ENCODE data around the gene TUB.

Gene TUB

GRCh38 chr11:8043756-8044155 is 37.3 kb upstream of the TUB start:
- no peak overlapping the region for H3K4me3 ChIP-seq (ENCODE audit: low read depth, low read length)

GRCh38 chr11:8045839-8046238 is 35.2 kb upstream of the TUB start:
- H3K9me3 ChIP-seq (ENCODE audit: control insufficient read depth, low read length), result no peaks in the 10 kb centered on the region
- H3K27ac ChIP-seq, result no peak overlapping the region
- no peak overlapping the region for H3K4me3 ChIP-seq (ENCODE audit: low read depth, low read length)
- no peaks in the 10 kb centered on the region for H3K4me1 ChIP-seq
- no peak overlapping the region for H2AFZ ChIP-seq
- H3K27me3 ChIP-seq (ENCODE audit: control insufficient read depth, insufficient read depth, low read length), result no peaks in the 10 kb centered on the region
- H3K4me2 ChIP-seq (ENCODE audit: low read length), result no peak overlapping the region
- no peak overlapping the region for H3K9ac ChIP-seq
- H3K36me3 ChIP-seq (ENCODE audit: control insufficient read depth, insufficient read depth, low read length), result no peaks in the 10 kb centered on the region
- TF ChIP-seq CTCF (IDR thresholded peaks at IDR 0.05), result no peak
- no peaks in the 10 kb centered on the region for H3K79me2 ChIP-seq

More at GRCh38 chr11:8043756-8044155, 37.3 kb upstream of the TUB start:
- TF ChIP-seq CTCF (IDR thresholded peaks at IDR 0.05), result no peak
- Histone ChIP-seq H3K27me3 (ENCODE audit: control insufficient read depth, insufficient read depth, low read length) (no peaks in the 10 kb centered on the region), H3K79me2 (no peaks in the 10 kb centered on the region), H3K36me3 (ENCODE audit: control insufficient read depth, insufficient read depth, low read length) (no peaks in the 10 kb centered on the region), H3K4me1 (peaks cover 2% of the 10 kb centered on the region), H2AFZ (no peak overlapping the region), H3K4me2 (ENCODE audit: low read length) (no peak overlapping the region), H3K9me3 (ENCODE audit: control insufficient read depth, low read length) (no peaks in the 10 kb centered on the region), H3K9ac (no peak overlapping the region), H3K27ac (no peak overlapping the region)

- H3K4me1 ChIP-seq, result no peaks in the 10 kb centered on the region
- no peak overlapping the region for H3K4me2 ChIP-seq (ENCODE audit: low read length)
- no peak overlapping the region for H3K4me3 ChIP-seq (ENCODE audit: low read depth, low read length)
- H3K27ac ChIP-seq, result no peak overlapping the region
- no peak overlapping the region for H2AFZ ChIP-seq
- H3K36me3 ChIP-seq (ENCODE audit: control insufficient read depth, insufficient read depth, low read length), result no peaks in the 10 kb centered on the region
- TF ChIP-seq CTCF (IDR thresholded peaks at IDR 0.05), result no peak
- no peaks in the 10 kb centered on the region for H3K79me2 ChIP-seq
- no peaks in the 10 kb centered on the region for H3K9me3 ChIP-seq (ENCODE audit: control insufficient read depth, low read length)
- H3K9ac ChIP-seq, result no peak overlapping the region
- H3K27me3 ChIP-seq (ENCODE audit: control insufficient read depth, insufficient read depth, low read length), result no peaks in the 10 kb centered on the region
Measured at GRCh38 chr11:8047382-8047781, 33.6 kb upstream of the TUB start.

- H3K9me3 ChIP-seq (ENCODE audit: control insufficient read depth, low read length), result no peaks in the 10 kb centered on the region
Measured at GRCh38 chr11:8049084-8049483, 31.9 kb upstream of the TUB start.

More at GRCh38 chr11:8049084-8049483, 31.9 kb upstream of the TUB start:
- Histone ChIP-seq H3K4me2 (ENCODE audit: low read length) (no peak overlapping the region), H3K27ac (no peak overlapping the region), H3K36me3 (ENCODE audit: control insufficient read depth, insufficient read depth, low read length) (no peaks in the 10 kb centered on the region), H2AFZ (no peak overlapping the region), H3K27me3 (ENCODE audit: control insufficient read depth, insufficient read depth, low read length) (no peaks in the 10 kb centered on the region), H3K4me1 (no peaks in the 10 kb centered on the region), H3K79me2 (no peaks in the 10 kb centered on the region), H3K9ac (no peak overlapping the region), H3K4me3 (ENCODE audit: low read depth, low read length) (no peak overlapping the region)
- no peak for TF ChIP-seq CTCF (IDR thresholded peaks at IDR 0.05)

Data from parathyroid adenoma (tissue), 2 donors.